GM19099 (cell line): Measurements from ENCODE around the gene CHODL.

Experiments used
- POLR2A ChIP-seq: IDR thresholded peaks from 3 replicates; pipeline ENCODE4 v1.6.1; 2011; ENCODE audit warnings: low read depth; ENCODE audit not compliant: insufficient read length; ENCODE audit errors: extremely low read depth

Gene CHODL

GRCh38 chr21:18244671-18245463, at the start of gene CHODL:
Gene CHODL, plus strand, starts transcription at chr21:18244833. Its CDS starts 391 bp downstream, at chr21:18245224.
- no peak for TF ChIP-seq POLR2A

GRCh38 chr21:18204931-18205330, 39.7 kb upstream of the CHODL start:
- TF ChIP-seq POLR2A: no peak

- TF ChIP-seq POLR2A: no peak
Observed at GRCh38 chr21:18218331-18218730, 26.3 kb upstream of the CHODL start.

GRCh38 chr21:18220498-18220897, 24.1 kb upstream of the CHODL start:
- no peak for TF ChIP-seq POLR2A

GRCh38 chr21:18222346-18222745, 22.3 kb upstream of the CHODL start:
- TF ChIP-seq POLR2A: no peak

GRCh38 chr21:18228060-18228739, 16.4 kb upstream of the CHODL start:
- TF ChIP-seq POLR2A: no peak

GRCh38 chr21:18235545-18235944, 9.1 kb upstream of the CHODL start:
- TF ChIP-seq POLR2A: no peak

- no peak for TF ChIP-seq POLR2A
Observed at GRCh38 chr21:18245464-18245967, 883 bp downstream of the CHODL start.

- no peak for TF ChIP-seq POLR2A
Observed at GRCh38 chr21:18248171-18248570, 3.5 kb downstream of the CHODL start.

GRCh38 chr21:18249672-18250071, 5.0 kb downstream of the CHODL start:
- TF ChIP-seq POLR2A: no peak

- no peak for TF ChIP-seq POLR2A
Observed at GRCh38 chr21:18251065-18251464, 6.4 kb downstream of the CHODL start.

- no peak for TF ChIP-seq POLR2A
Observed at GRCh38 chr21:18252256-18252655, 7.6 kb downstream of the CHODL start.

GRCh38 chr21:18252680-18253079, 8.0 kb downstream of the CHODL start:
- no peak for TF ChIP-seq POLR2A

GRCh38 chr21:18253221-18253620, 8.6 kb downstream of the CHODL start:
- no peak for TF ChIP-seq POLR2A

GRCh38 chr21:18253799-18254198, 9.2 kb downstream of the CHODL start:
- TF ChIP-seq POLR2A: no peak

GRCh38 chr21:18265944-18266343, 21.3 kb downstream of the CHODL start:
- TF ChIP-seq POLR2A: no peak
